Activated T-helper 2 cell treated with anti-CD3 and anti-CD28 coated beads, Interferon-gamma antibody, Interleukin-2, Interleukin-4, amounts not matched to agents 10 μg/mL and 5 μg/mL and 100 μg/mL, durations not matched to agents 14 hours and 24 hours and 36 hours (primary cell): ENCODE results near the gene MYRF. TPM values are rescaled to one million over a fixed set of nuclear protein-coding genes. Genes with fewer than 3 reads are reported as not detected.
A peak's percentile ranks its signal among the peaks of the same experiment; 100 is the strongest.

Experiments
- DNase-seq: peaks from one replicate; pipeline ENCODE4 v3.0.0; 2021; ENCODE audit warnings: low spot score
- H3K27ac Mint-ChIP-seq: one replicate; pipeline ENCODE4 v1.8.0; 2021; ENCODE audit warnings: mixed read lengths
- H3K27me3 Mint-ChIP-seq: one replicate; pipeline ENCODE4 v1.8.0; 2021; ENCODE audit warnings: low read depth, mixed read lengths
- H3K36me3 Mint-ChIP-seq: one replicate; pipeline ENCODE4 v1.8.0; 2021; ENCODE audit warnings: low read depth, mixed read lengths
- H3K4me1 Mint-ChIP-seq: one replicate; pipeline ENCODE4 v1.8.0; 2021; ENCODE audit warnings: low read depth, mixed read lengths
- H3K4me3 Mint-ChIP-seq: one replicate; pipeline ENCODE4 v1.8.0; 2021; ENCODE audit warnings: low read depth, mild to moderate bottlenecking, moderate library complexity, mixed read lengths
- H3K9me3 Mint-ChIP-seq: one replicate; pipeline ENCODE4 v1.8.0; 2021; ENCODE audit warnings: mixed read lengths
- intact Hi-C: fragments of 100-400 bp; cut with micrococcal nuclease; formaldehyde crosslinking; loops from one replicate; pipeline ENCODE4 v1.15.1; 2023
- total RNA-seq: library from RNA; stranded (reverse); gene quantifications from 2 replicates; pipeline ENCODE4 v1.2.3, GENCODE V29; 2022

Gene MYRF
- total RNA-seq, 1 donor from 2014 or later, result 1.8 TPM

GRCh38 chr11:61771985-61772455 is 19.6 kb downstream of the MYRF start:
- Mint-ChIP-seq H3K27ac (no peak overlapping the region), H3K27me3 (no peaks in the 10 kb centered on the region), H3K36me3 (no peaks in the 10 kb centered on the region), H3K9me3 (no peaks in the 10 kb centered on the region), H3K4me3 (no peak overlapping the region), H3K4me1 (peaks cover 5% of the 10 kb centered on the region)
- no peak for DNase-seq
- intact Hi-C loops, result no loop called here

GRCh38 chr11:61773356-61773755 is 20.9 kb downstream of the MYRF start:
- DNase-seq, result no peak
- Mint-ChIP-seq H3K27me3 (no peaks in the 10 kb centered on the region), H3K9me3 (no peaks in the 10 kb centered on the region), H3K36me3 (no peaks in the 10 kb centered on the region), H3K27ac (no peak overlapping the region), H3K4me3 (no peak overlapping the region), H3K4me1 (peaks cover 13% of the 10 kb centered on the region)
- intact Hi-C loops, result no loop called here

- DNase-seq, result no peak
- Mint-ChIP-seq H3K4me3 (no peak overlapping the region), H3K9me3 (no peaks in the 10 kb centered on the region), H3K27me3 (no peaks in the 10 kb centered on the region), H3K36me3 (no peaks in the 10 kb centered on the region), H3K27ac (no peak overlapping the region), H3K4me1 (peaks cover 13% of the 10 kb centered on the region)
- intact Hi-C loops, result no loop called here
Observed at GRCh38 chr11:61773809-61774208, 21.4 kb downstream of the MYRF start.

- Mint-ChIP-seq H3K27ac (no peak overlapping the region), H3K36me3 (no peaks in the 10 kb centered on the region), H3K27me3 (no peaks in the 10 kb centered on the region), H3K9me3 (no peaks in the 10 kb centered on the region), H3K4me1 (peaks cover 13% of the 10 kb centered on the region), H3K4me3 (no peak overlapping the region)
- intact Hi-C loops, result no loop called here
- DNase-seq, result no peak
Observed at GRCh38 chr11:61774411-61774810, 22.0 kb downstream of the MYRF start.

GRCh38 chr11:61775106-61775505 is 22.7 kb downstream of the MYRF start:
- Mint-ChIP-seq H3K36me3 (no peaks in the 10 kb centered on the region), H3K27ac (no peak overlapping the region), H3K4me3 (no peak overlapping the region), H3K27me3 (no peaks in the 10 kb centered on the region), H3K9me3 (no peaks in the 10 kb centered on the region), H3K4me1 (peaks cover 13% of the 10 kb centered on the region)
- no peak for DNase-seq
- intact Hi-C loops, result no loop called here

GRCh38 chr11:61775606-61776554 is 23.4 kb downstream of the MYRF start:
- Mint-ChIP-seq H3K27ac (no peak overlapping the region), H3K9me3 (no peaks in the 10 kb centered on the region), H3K4me3 (no peak overlapping the region), H3K27me3 (no peaks in the 10 kb centered on the region), H3K4me1 (peaks cover 13% of the 10 kb centered on the region), H3K36me3 (no peaks in the 10 kb centered on the region)
- no peak for DNase-seq
- intact Hi-C loops, result loop anchor here (2.0 kb wide), 1 partner anchor 25 kb away; no protein-coding TSS in a partner anchor

GRCh38 chr11:61776561-61777075 is 24.2 kb downstream of the MYRF start:
- intact Hi-C loops, result loop anchor here (2.0 kb wide), 1 partner anchor 26 kb away; no protein-coding TSS in a partner anchor
- H3K4me1 Mint-ChIP-seq, result peaks cover 13% of the 10 kb centered on the region
- H3K9me3 Mint-ChIP-seq, result no peaks in the 10 kb centered on the region
- DNase-seq, result peak; percentile 55
- no peaks in the 10 kb centered on the region for H3K27me3 Mint-ChIP-seq
- H3K27ac Mint-ChIP-seq, result peak overlapping the region; percentile 17
- H3K4me3 Mint-ChIP-seq, result peak overlapping the region; percentile 45
- H3K36me3 Mint-ChIP-seq, result no peaks in the 10 kb centered on the region

- no peaks in the 10 kb centered on the region for H3K36me3 Mint-ChIP-seq
- no peaks in the 10 kb centered on the region for H3K9me3 Mint-ChIP-seq
- peaks cover 13% of the 10 kb centered on the region for H3K4me1 Mint-ChIP-seq
- no peaks in the 10 kb centered on the region for H3K27me3 Mint-ChIP-seq
- no peak overlapping the region for H3K27ac Mint-ChIP-seq
- DNase-seq, result peak; percentile 64
- intact Hi-C loops, result loop anchor here (2.0 kb wide), 1 partner anchor 27 kb away; no protein-coding TSS in a partner anchor
- peak overlapping the region; percentile 45 for H3K4me3 Mint-ChIP-seq
Observed at GRCh38 chr11:61777234-61778090, 25.0 kb downstream of the MYRF start.

GRCh38 chr11:61778357-61778886 is 26.0 kb downstream of the MYRF start:
- H3K4me1 Mint-ChIP-seq, result peaks cover 13% of the 10 kb centered on the region
- DNase-seq, result no peak
- no peaks in the 10 kb centered on the region for H3K9me3 Mint-ChIP-seq
- H3K27ac Mint-ChIP-seq, result no peak overlapping the region
- peak overlapping the region; percentile 45 for H3K4me3 Mint-ChIP-seq
- H3K27me3 Mint-ChIP-seq, result no peaks in the 10 kb centered on the region
- H3K36me3 Mint-ChIP-seq, result no peaks in the 10 kb centered on the region
- intact Hi-C loops, result no loop called here

GRCh38 chr11:61778920-61779650 is 26.6 kb downstream of the MYRF start:
- Mint-ChIP-seq H3K27me3 (no peaks in the 10 kb centered on the region), H3K4me1 (peaks cover 13% of the 10 kb centered on the region), H3K36me3 (peaks cover 4% of the 10 kb centered on the region), H3K4me3 (no peak overlapping the region), H3K9me3 (no peaks in the 10 kb centered on the region), H3K27ac (no peak overlapping the region)
- DNase-seq, result no peak
- intact Hi-C loops, result no loop called here

GRCh38 chr11:61779666-61780525 is 27.5 kb downstream of the MYRF start:
- H3K36me3 Mint-ChIP-seq, result peaks cover 6% of the 10 kb centered on the region
- no peak overlapping the region for H3K27ac Mint-ChIP-seq
- H3K4me3 Mint-ChIP-seq, result no peak overlapping the region
- intact Hi-C loops, result no loop called here
- DNase-seq, result no peak
- no peaks in the 10 kb centered on the region for H3K27me3 Mint-ChIP-seq
- H3K9me3 Mint-ChIP-seq, result no peaks in the 10 kb centered on the region
- peaks cover 13% of the 10 kb centered on the region for H3K4me1 Mint-ChIP-seq
